Measurements from ENCODE around the gene SC5D. TPM values are rescaled to one million over a fixed set of nuclear protein-coding genes. Genes with fewer than 3 reads are reported as not detected.

The SC5D gene
- polyA plus RNA-seq, 1 experiment: 14.6 TPM

- Histone ChIP-seq H3K4me3 (ENCODE audit: low read depth, low read length) (no peak overlapping the region), H3K27me3 (ENCODE audit: control insufficient read depth, insufficient read depth, low read length) (no peaks in the 10 kb centered on the region; the same call in 1 of the 2 replicates), H3K36me3 (ENCODE audit: control insufficient read depth, insufficient read depth, low read length) (no peaks in the 10 kb centered on the region)
- ChIA-PET POLR2A (no interaction called here), CTCF (interaction anchor here (1.2 kb wide), 1 partner anchor 13 kb away, joined by 3 read pairs; no protein-coding TSS in a partner anchor)
- TF ChIP-seq CTCF (IDR thresholded peaks at IDR 0.05; ENCODE audit: insufficient read depth, low read depth, low read length): no peak
- no peak for DNase-seq (ENCODE audit: low read depth)
Observed at GRCh38 chr11:121356357-121356756, 63.8 kb downstream of the SC5D start.

Other genes starting within 250 kb of the SC5D start
- gene TECTA, start 191.5 kb upstream of the SC5D start, polyA plus RNA-seq (2011; rRNA removed): 0.43 and 0.76 TPM in 2 replicates
- 0.61 and 1.4 TPM in 2 replicates for gene SORL1, start 159.5 kb downstream of the SC5D start, polyA plus RNA-seq (2011; rRNA removed)

Measured in BJ (cell line).